Measurements from ENCODE around the gene TRPM5. TPM values are rescaled to one million over a fixed set of nuclear protein-coding genes. Genes with fewer than 3 reads are reported as not detected.

Gene TRPM5
- total RNA-seq, 1 experiment from 2014 or later: not detected

GRCh38 chr11:2458321-2458720 is 14.0 kb upstream of the TRPM5 start:
- Histone ChIP-seq H3K4me3 (ENCODE audit: low read depth, low read length, poor library complexity, severe bottlenecking) (no peak overlapping the region), H3K9me3 (ENCODE audit: low read depth, low read length, poor library complexity, severe bottlenecking) (no peaks in the 10 kb centered on the region), H3K27ac (ENCODE audit: low read depth, low read length, poor library complexity, severe bottlenecking) (no peak overlapping the region), H3K27me3 (replicated peaks; ENCODE audit: insufficient read depth, low read depth, low read length, poor library complexity) (no peaks in the 10 kb centered on the region), H3K4me1 (ENCODE audit: insufficient read depth, low read length, poor library complexity, severe bottlenecking) (no peaks in the 10 kb centered on the region), H3K36me3 (ENCODE audit: insufficient read depth, low read length, poor library complexity, severe bottlenecking) (no peaks in the 10 kb centered on the region)
- intact Hi-C loops (cut with micrococcal nuclease; ENCODE audit: unreplicated experiment): no loop called here
- no TSS peak for BruUV-seq (replicated peaks)
- POLR2A ChIA-PET (ENCODE audit: low non-redundant PET): no interaction called here
- CTCF ChIA-PET: no interaction called here
- DNase-seq (ENCODE audit: low spot score): no peak
- TF ChIP-seq, protein P1, sequence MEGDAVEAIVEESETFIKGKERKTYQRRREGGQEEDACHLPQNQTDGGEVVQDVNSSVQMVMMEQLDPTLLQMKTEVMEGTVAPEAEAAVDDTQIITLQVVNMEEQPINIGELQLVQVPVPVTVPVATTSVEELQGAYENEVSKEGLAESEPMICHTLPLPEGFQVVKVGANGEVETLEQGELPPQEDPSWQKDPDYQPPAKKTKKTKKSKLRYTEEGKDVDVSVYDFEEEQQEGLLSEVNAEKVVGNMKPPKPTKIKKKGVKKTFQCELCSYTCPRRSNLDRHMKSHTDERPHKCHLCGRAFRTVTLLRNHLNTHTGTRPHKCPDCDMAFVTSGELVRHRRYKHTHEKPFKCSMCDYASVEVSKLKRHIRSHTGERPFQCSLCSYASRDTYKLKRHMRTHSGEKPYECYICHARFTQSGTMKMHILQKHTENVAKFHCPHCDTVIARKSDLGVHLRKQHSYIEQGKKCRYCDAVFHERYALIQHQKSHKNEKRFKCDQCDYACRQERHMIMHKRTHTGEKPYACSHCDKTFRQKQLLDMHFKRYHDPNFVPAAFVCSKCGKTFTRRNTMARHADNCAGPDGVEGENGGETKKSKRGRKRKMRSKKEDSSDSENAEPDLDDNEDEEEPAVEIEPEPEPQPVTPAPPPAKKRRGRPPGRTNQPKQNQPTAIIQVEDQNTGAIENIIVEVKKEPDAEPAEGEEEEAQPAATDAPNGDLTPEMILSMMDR (conservative IDR thresholded peaks at IDR 0.05; ENCODE audit: low read depth, low read length): no peak
- TF ChIP-seq EZH2 (IDR thresholded peaks at IDR 0.05; ENCODE audit: borderline replicate concordance, low read depth, low read length, poor library complexity, severe bottlenecking): no peak

DNA sequence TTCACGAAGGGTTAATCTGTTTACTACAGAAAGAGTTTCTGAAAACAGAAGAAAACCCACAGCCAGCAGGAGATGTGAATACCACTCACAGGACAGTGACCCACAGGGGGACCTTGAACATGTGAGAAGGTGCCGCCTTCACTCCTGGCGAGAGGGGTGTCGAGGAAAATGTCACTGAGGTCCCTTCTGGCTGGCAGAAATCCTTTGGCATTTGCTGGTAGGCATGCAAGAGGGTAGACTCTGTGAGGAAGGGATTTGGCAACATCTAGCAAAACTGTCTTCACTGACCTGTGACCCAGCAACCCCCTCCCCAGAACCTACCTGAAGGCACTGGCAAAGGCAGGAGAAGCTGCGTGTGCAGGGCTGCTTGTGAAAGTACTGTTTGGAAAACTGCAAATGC is 9.1 kb upstream of the TRPM5 start:
- no TSS peak for BruUV-seq (replicated peaks)
- POLR2A ChIA-PET (ENCODE audit: low non-redundant PET): no interaction called here

DNA sequence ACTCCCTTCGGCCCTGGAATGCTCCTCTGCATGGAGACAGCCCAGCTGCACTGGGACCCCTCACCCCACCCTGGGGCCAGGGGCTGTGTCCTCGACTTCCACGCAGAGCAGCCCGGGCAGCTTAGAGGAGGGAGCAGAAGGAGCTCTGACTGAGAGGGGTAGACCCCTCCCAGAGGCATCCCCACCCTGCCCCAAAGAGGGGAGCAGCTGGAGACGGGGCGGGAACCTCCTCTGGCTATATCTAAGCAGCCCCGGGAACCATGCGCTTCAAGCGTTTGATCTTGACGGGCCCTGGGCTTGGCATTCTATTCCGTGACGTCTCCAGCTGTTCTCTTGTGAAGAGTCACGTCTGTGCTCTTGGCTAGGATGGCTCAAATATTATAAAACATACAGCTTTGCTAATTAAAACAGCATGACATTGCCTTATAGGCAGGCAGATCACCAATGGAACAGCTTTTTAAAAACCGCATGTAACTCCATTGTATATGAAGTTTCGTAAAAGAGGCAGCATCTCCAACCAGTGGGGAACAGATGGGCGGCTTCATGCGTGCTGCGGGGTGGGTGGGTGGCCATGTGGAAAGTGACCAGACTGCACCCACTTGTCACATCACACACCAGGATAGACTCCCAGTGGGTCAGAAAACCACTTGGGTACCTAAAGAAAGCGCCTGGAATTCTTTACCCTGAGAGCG is 8.2 kb upstream of the TRPM5 start:
- Histone ChIP-seq H3K4me3 (ENCODE audit: low read depth, low read length, poor library complexity, severe bottlenecking) (no peak overlapping the region), H3K9me3 (ENCODE audit: low read depth, low read length, poor library complexity, severe bottlenecking) (no peaks in the 10 kb centered on the region), H3K4me1 (ENCODE audit: insufficient read depth, low read length, poor library complexity, severe bottlenecking) (no peaks in the 10 kb centered on the region), H3K27ac (ENCODE audit: low read depth, low read length, poor library complexity, severe bottlenecking) (no peak overlapping the region), H3K27me3 (replicated peaks; ENCODE audit: insufficient read depth, low read depth, low read length, poor library complexity) (peaks cover 9% of the 10 kb centered on the region), H3K36me3 (ENCODE audit: insufficient read depth, low read length, poor library complexity, severe bottlenecking) (no peaks in the 10 kb centered on the region)
- no peak for DNase-seq (ENCODE audit: low spot score)
- POLR2A ChIA-PET (ENCODE audit: low non-redundant PET): no interaction called here
- CTCF ChIA-PET: no interaction called here
- no peak for TF ChIP-seq EZH2 (IDR thresholded peaks at IDR 0.05; ENCODE audit: borderline replicate concordance, low read depth, low read length, poor library complexity, severe bottlenecking)
- TF ChIP-seq, protein P1 (conservative IDR thresholded peaks at IDR 0.05; ENCODE audit: low read depth, low read length): no peak
- intact Hi-C loops (cut with micrococcal nuclease; ENCODE audit: unreplicated experiment): no loop called here
- no TSS peak for BruUV-seq (replicated peaks)

More for the DNA sequence above, 9.1 kb upstream of the TRPM5 start:
- Histone ChIP-seq H3K9me3 (ENCODE audit: low read depth, low read length, poor library complexity, severe bottlenecking) (no peaks in the 10 kb centered on the region), H3K36me3 (ENCODE audit: insufficient read depth, low read length, poor library complexity, severe bottlenecking) (no peaks in the 10 kb centered on the region), H3K27me3 (replicated peaks; ENCODE audit: insufficient read depth, low read depth, low read length, poor library complexity) (peaks cover 7% of the 10 kb centered on the region), H3K27ac (ENCODE audit: low read depth, low read length, poor library complexity, severe bottlenecking) (no peak overlapping the region), H3K4me1 (ENCODE audit: insufficient read depth, low read length, poor library complexity, severe bottlenecking) (no peaks in the 10 kb centered on the region), H3K4me3 (ENCODE audit: low read depth, low read length, poor library complexity, severe bottlenecking) (no peak overlapping the region)
- intact Hi-C loops (cut with micrococcal nuclease; ENCODE audit: unreplicated experiment): no loop called here
- CTCF ChIA-PET: no interaction called here
- no peak for DNase-seq (ENCODE audit: low spot score)
- no peak for TF ChIP-seq EZH2 (IDR thresholded peaks at IDR 0.05; ENCODE audit: borderline replicate concordance, low read depth, low read length, poor library complexity, severe bottlenecking)
- TF ChIP-seq, protein P1 (conservative IDR thresholded peaks at IDR 0.05; ENCODE audit: low read depth, low read length): no peak
